Measurements from ENCODE around the gene SHISA7. TPM values are rescaled to one million over a fixed set of nuclear protein-coding genes. Genes with fewer than 3 reads are reported as not detected.

SHISA7 gene
- total RNA-seq, 4 donors from 2014 or later, result not detected

- in situ Hi-C loops (cut with MboI; ENCODE audit: low sequenced_read_pairs in 4 of 4) (no loop called here), intact Hi-C loops (cut with DNase I; ENCODE audit: low total_unique reads) (no loop called here)
- Histone ChIP-seq H3K27ac (no peak overlapping the region), H3K4me1 (no peaks in the 10 kb centered on the region), H3K27me3 (peaks cover 74 to 83% (median 77%) of the 10 kb centered on the region in 3 donors), H3K4me3 (no peak overlapping the region), H3K36me3 (no peaks in the 10 kb centered on the region), H3K9me3 (no peaks in the 10 kb centered on the region)
- TF ChIP-seq POLR2A (IDR thresholded peaks at IDR 0.05) (no peak), CTCF (IDR thresholded peaks at IDR 0.05 in 4 of 5, conservative IDR thresholded peaks at IDR 0.05 in 1 of 5) (no peak)
- no peak for ATAC-seq
- DNase-seq, result no peak
Observed at GRCh38 chr19:55442372-55442961, 633 bp downstream of the SHISA7 start.

- TF ChIP-seq POLR2A (IDR thresholded peaks at IDR 0.05), result no peak
- in situ Hi-C loops (cut with MboI; ENCODE audit: low sequenced_read_pairs in 4 of 4) (no loop called here), intact Hi-C loops (cut with DNase I; ENCODE audit: low total_unique reads) (no loop called here)
- no peak for ATAC-seq
- H3K4me1 ChIP-seq, result no peaks in the 10 kb centered on the region
- no peak for DNase-seq
- H3K36me3 ChIP-seq, result no peaks in the 10 kb centered on the region
- H3K27ac ChIP-seq, result no peak overlapping the region
- H3K27me3 ChIP-seq, result peaks cover 69 to 81% (median 80%) of the 10 kb centered on the region in 3 donors
- no peaks in the 10 kb centered on the region for H3K9me3 ChIP-seq
- H3K4me3 ChIP-seq, result no peak overlapping the region
Observed at GRCh38 chr19:55441692-55442321, 1.3 kb downstream of the SHISA7 start.

GRCh38 chr19:55441319-55441691 lies 1.8 kb downstream of the SHISA7 start:
- DNase-seq (no peak), ATAC-seq (no peak)
- Histone ChIP-seq H3K4me3 (no peak overlapping the region), H3K9me3 (no peaks in the 10 kb centered on the region), H3K36me3 (no peaks in the 10 kb centered on the region), H3K4me1 (no peaks in the 10 kb centered on the region), H3K27ac (no peak overlapping the region), H3K27me3 (peaks cover 71 to 81% (median 75%) of the 10 kb centered on the region in 3 donors)
- in situ Hi-C loops (cut with MboI; ENCODE audit: low sequenced_read_pairs in 4 of 4) (no loop called here), intact Hi-C loops (cut with DNase I; ENCODE audit: low total_unique reads) (no loop called here)
- TF ChIP-seq CTCF (IDR thresholded peaks at IDR 0.05 in 4 of 5, conservative IDR thresholded peaks at IDR 0.05 in 1 of 5) (no peak), POLR2A (IDR thresholded peaks at IDR 0.05) (no peak)

GRCh38 chr19:55440411-55441105 lies 2.5 kb downstream of the SHISA7 start:
- no peaks in the 10 kb centered on the region for H3K36me3 ChIP-seq
- in situ Hi-C loops (cut with MboI; ENCODE audit: low sequenced_read_pairs in 4 of 4) (no loop called here), intact Hi-C loops (cut with DNase I; ENCODE audit: low total_unique reads) (no loop called here)
- no peak for ATAC-seq
- no peaks in the 10 kb centered on the region for H3K9me3 ChIP-seq
- peak overlapping the region in 1 of 4 donors; percentile 25 for H3K4me3 ChIP-seq
- TF ChIP-seq POLR2A (IDR thresholded peaks at IDR 0.05), result no peak
- no peak for TF ChIP-seq CTCF (IDR thresholded peaks at IDR 0.05 in 4 of 5, conservative IDR thresholded peaks at IDR 0.05 in 1 of 5)
- no peak overlapping the region for H3K27ac ChIP-seq
- H3K27me3 ChIP-seq, result peaks cover 70 to 83% (median 71%) of the 10 kb centered on the region in 3 donors
- no peaks in the 10 kb centered on the region for H3K4me1 ChIP-seq
- DNase-seq, result no peak

GRCh38 chr19:55439052-55439451 lies 4.0 kb downstream of the SHISA7 start:
- in situ Hi-C loops (cut with MboI; ENCODE audit: low sequenced_read_pairs in 4 of 4) (no loop called here), intact Hi-C loops (cut with DNase I; ENCODE audit: low total_unique reads) (no loop called here)
- H3K4me3 ChIP-seq, result no peak overlapping the region

More at GRCh38 chr19:55439052-55439451, 4.0 kb downstream of the SHISA7 start:
- no peaks in the 10 kb centered on the region for H3K36me3 ChIP-seq
- H3K9me3 ChIP-seq, result no peaks in the 10 kb centered on the region
- peaks cover 58 to 68% (median 59%) of the 10 kb centered on the region in 3 donors for H3K27me3 ChIP-seq
- TF ChIP-seq POLR2A (IDR thresholded peaks at IDR 0.05) (no peak), CTCF (IDR thresholded peaks at IDR 0.05 in 4 of 5, conservative IDR thresholded peaks at IDR 0.05 in 1 of 5) (no peak)
- H3K4me1 ChIP-seq, result no peaks in the 10 kb centered on the region
- DNase-seq (no peak), ATAC-seq (no peak)
- no peak overlapping the region for H3K27ac ChIP-seq
